ENCODE results near the gene PDLIM3. TPM values are rescaled to one million over a fixed set of nuclear protein-coding genes. Genes with fewer than 3 reads are reported as not detected.

Gene PDLIM3
- total and polyA plus RNA-seq, 2 of the 13 experiments (the other 11 are each of a cell fraction or from before 2014, with no cell fraction given), result 5.9 to 14.0 TPM

DNA sequence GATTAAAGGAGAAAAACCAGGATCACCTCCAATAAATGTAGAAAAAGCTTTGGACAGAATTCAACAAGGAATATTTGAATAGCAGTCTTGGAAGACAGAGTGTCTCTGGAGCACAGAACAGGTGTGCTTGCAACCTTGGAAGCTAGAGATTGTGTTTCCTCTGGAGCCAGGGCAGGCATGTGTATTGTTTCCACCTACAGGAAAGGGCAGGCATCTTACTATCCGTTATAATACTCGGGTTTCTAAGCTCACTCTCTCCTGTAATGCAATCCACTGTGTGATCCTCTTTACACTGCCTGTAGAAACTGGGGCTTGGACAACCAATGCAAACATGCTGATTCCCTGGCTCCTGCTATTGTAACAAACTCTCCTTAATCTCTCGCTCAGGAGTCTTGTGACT lies 78.2 kb downstream of the PDLIM3 start (continued):
- TF ChIP-seq, protein P1, sequence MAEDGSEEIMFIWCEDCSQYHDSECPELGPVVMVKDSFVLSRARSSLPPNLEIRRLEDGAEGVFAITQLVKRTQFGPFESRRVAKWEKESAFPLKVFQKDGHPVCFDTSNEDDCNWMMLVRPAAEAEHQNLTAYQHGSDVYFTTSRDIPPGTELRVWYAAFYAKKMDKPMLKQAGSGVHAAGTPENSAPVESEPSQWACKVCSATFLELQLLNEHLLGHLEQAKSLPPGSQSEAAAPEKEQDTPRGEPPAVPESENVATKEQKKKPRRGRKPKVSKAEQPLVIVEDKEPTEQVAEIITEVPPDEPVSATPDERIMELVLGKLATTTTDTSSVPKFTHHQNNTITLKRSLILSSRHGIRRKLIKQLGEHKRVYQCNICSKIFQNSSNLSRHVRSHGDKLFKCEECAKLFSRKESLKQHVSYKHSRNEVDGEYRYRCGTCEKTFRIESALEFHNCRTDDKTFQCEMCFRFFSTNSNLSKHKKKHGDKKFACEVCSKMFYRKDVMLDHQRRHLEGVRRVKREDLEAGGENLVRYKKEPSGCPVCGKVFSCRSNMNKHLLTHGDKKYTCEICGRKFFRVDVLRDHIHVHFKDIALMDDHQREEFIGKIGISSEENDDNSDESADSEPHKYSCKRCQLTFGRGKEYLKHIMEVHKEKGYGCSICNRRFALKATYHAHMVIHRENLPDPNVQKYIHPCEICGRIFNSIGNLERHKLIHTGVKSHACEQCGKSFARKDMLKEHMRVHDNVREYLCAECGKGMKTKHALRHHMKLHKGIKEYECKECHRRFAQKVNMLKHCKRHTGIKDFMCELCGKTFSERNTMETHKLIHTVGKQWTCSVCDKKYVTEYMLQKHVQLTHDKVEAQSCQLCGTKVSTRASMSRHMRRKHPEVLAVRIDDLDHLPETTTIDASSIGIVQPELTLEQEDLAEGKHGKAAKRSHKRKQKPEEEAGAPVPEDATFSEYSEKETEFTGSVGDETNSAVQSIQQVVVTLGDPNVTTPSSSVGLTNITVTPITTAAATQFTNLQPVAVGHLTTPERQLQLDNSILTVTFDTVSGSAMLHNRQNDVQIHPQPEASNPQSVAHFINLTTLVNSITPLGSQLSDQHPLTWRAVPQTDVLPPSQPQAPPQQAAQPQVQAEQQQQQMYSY (CRISPR knock-in tag; IDR thresholded peaks at IDR 0.05), result no peak
- TF ChIP-seq ZNF331 (CRISPR knock-in tag; IDR thresholded peaks at IDR 0.05), result no peak

DNA sequence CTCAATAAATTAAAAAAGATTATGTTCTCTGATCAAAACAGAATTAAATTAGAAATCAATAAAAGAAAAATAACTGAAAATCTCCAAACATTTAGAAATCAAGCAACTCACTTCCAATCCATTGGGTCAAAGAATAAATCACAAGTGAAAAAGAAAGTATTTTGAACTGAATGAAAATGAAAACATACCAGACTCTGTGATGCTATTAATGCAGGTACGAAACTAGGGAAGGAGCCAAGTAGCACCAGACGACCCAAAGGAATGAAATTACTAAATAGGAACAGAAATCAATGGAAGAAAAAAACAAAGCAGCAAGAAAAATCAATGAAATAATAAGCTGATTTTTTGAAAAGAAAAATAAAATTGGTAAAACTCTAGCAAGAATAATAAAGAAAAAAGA lies 79.2 kb downstream of the PDLIM3 start:
- Histone ChIP-seq H3K27me3 (ENCODE audit: control insufficient read depth in 1 of 2, insufficient read depth in 2 of 2, low read length in 2 of 2) (peaks cover 0 to 13% of the 10 kb centered on the region in 2 experiments; a peak in 1 of 5 replicates), H3K9me3 (ENCODE audit: low read length) (no peaks in the 10 kb centered on the region), H3K79me2 (ENCODE audit: insufficient read depth, low read length) (no peaks in the 10 kb centered on the region), H3K36me3 (replicated peaks in 1 of 2; ENCODE audit: control insufficient read depth in 1 of 2, insufficient read depth in 2 of 2, low read length in 2 of 2) (no peaks in the 10 kb centered on the region), H4K20me1 (ENCODE audit: insufficient read depth, low read length) (no peaks in the 10 kb centered on the region), H3K4me1 (ENCODE audit: insufficient read depth, low read length) (peaks cover 10% of the 10 kb centered on the region), H3K4me3 (replicated peaks in 1 of 3; ENCODE audit: insufficient read depth in 1 of 3, low read depth in 2 of 3, low read length in 3 of 3) (no peak overlapping the region), H2AFZ (ENCODE audit: low read length) (no peak overlapping the region), H3K9ac (ENCODE audit: insufficient read depth, low read depth, low read length) (no peak overlapping the region), H3K4me2 (ENCODE audit: low read depth, low read length) (no peak overlapping the region), H3K27ac (ENCODE audit: extremely low read length, insufficient read depth, low read length) (no peak overlapping the region)
- ATAC-seq (no peak), DNase-seq (ENCODE audit: low spot score) (no peak), FAIRE-seq (no peak)
- no TSS peak for BruUV-seq (replicated peaks)
- ChIA-PET POLR2A (no interaction called here), CTCF (ENCODE audit: low intra/inter-chr PET ratio, low total read pairs) (no interaction called here)
- intact Hi-C loops (cut with micrococcal nuclease; ENCODE audit: unreplicated experiment) (no loop called here), in situ Hi-C loops (cut with HindIII; ENCODE audit: extremely low pct_ligation_motif_present, low pct_unique_long_range_greater_than_20kb) (loop anchor here (25.0 kb wide), 1 partner anchor 581 kb away; no protein-coding TSS in a partner anchor)
- WGBS (ENCODE audit: low lambda C conversion rate), result 23% methylated on average over 2 of the region's 2 CpGs
- TF ChIP-seq, protein P2, sequence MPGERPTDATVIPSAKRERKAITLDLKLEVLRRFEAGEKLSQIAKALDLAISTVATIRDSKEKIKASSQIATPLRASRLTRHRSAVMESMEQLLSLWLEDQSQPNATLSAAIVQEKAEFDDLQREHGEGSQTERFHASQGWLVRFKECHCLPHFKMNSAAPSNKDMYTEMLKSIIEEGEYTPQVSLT (CRISPR knock-in tag; IDR thresholded peaks at IDR 0.05; ENCODE audit: borderline replicate concordance, low read depth), result no peak
- TF ChIP-seq IRF2 (CRISPR knock-in tag; IDR thresholded peaks at IDR 0.05), result no peak
- no peak for TF ChIP-seq NR1H2 (CRISPR knock-in tag; IDR thresholded peaks at IDR 0.05; ENCODE audit: borderline replicate concordance, low read depth)
- TF ChIP-seq ARNT (IDR thresholded peaks at IDR 0.05), result no peak
- TF ChIP-seq HDAC6 (IDR thresholded peaks at IDR 0.05; ENCODE audit: low read depth, low read length), result no peak
- TF ChIP-seq ATF7-NPFF (CRISPR knock-in tag; IDR thresholded peaks at IDR 0.05; ENCODE audit: low read depth), result no peak
- TF ChIP-seq THAP11 (CRISPR knock-in tag; IDR thresholded peaks at IDR 0.05), result no peak
- TF ChIP-seq, protein P3, sequence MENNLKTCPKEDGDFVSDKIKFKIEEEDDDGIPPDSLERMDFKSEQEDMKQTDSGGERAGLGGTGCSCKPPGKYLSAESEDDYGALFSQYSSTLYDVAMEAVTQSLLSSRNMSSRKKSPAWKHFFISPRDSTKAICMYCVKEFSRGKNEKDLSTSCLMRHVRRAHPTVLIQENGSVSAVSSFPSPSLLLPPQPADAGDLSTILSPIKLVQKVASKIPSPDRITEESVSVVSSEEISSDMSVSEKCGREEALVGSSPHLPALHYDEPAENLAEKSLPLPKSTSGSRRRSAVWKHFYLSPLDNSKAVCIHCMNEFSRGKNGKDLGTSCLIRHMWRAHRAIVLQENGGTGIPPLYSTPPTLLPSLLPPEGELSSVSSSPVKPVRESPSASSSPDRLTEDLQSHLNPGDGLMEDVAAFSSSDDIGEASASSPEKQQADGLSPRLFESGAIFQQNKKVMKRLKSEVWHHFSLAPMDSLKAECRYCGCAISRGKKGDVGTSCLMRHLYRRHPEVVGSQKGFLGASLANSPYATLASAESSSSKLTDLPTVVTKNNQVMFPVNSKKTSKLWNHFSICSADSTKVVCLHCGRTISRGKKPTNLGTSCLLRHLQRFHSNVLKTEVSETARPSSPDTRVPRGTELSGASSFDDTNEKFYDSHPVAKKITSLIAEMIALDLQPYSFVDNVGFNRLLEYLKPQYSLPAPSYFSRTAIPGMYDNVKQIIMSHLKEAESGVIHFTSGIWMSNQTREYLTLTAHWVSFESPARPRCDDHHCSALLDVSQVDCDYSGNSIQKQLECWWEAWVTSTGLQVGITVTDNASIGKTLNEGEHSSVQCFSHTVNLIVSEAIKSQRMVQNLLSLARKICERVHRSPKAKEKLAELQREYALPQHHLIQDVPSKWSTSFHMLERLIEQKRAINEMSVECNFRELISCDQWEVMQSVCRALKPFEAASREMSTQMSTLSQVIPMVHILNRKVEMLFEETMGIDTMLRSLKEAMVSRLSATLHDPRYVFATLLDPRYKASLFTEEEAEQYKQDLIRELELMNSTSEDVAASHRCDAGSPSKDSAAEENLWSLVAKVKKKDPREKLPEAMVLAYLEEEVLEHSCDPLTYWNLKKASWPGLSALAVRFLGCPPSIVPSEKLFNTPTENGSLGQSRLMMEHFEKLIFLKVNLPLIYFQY (CRISPR knock-in tag; IDR thresholded peaks at IDR 0.05; ENCODE audit: borderline replicate concordance), result no peak
- no peak for TF ChIP-seq MAFG (CRISPR knock-in tag; IDR thresholded peaks at IDR 0.05)
